GM12878 (cell line): ENCODE measurements around the gene FBXW9.

Experiments used
- CBX5 ChIP-seq: sonication (generic); IDR thresholded peaks from 2 replicates; pipeline ENCODE4 v1.6.1; 2016; ENCODE audit warnings: low read depth, moderate library complexity, mild to moderate bottlenecking, inconsistent platforms
- CEBPB ChIP-seq, 2 experiments: fragments of 150-350 bp in 1 of 2; IDR thresholded peaks; 2 replicates each; pipeline ENCODE4 v1.6.1; 2012 to 2014; ENCODE audit warnings: low read depth in 2 of 2, low read length in 2 of 2, borderline replicate concordance in 1 of 2, inconsistent platforms in 1 of 2
- CHD4 ChIP-seq: fragments of 200-600 bp; sonication (generic); IDR thresholded peaks from 2 replicates; pipeline ENCODE4 v1.6.1; 2016; ENCODE audit warnings: mild to moderate bottlenecking
- CREB1 ChIP-seq: IDR thresholded peaks from 2 replicates; pipeline ENCODE4 v1.6.1; 2012; ENCODE audit warnings: low read depth, mild to moderate bottlenecking, inconsistent platforms
- CTCF ChIP-seq, 3 experiments: IDR thresholded peaks in 2 of 3; conservative IDR thresholded peaks in 1 of 3; 2 replicates each; pipeline ENCODE4 v1.5.1; 2011; ENCODE audit warnings: low read depth in 3 of 3, low read length in 3 of 3, mild to moderate bottlenecking in 3 of 3, control low read depth in 2 of 3, moderate library complexity in 2 of 3, inconsistent platforms in 1 of 3, mixed read lengths in 1 of 3; ENCODE audit not compliant: control insufficient read depth in 2 of 3, insufficient read depth in 1 of 3; ENCODE audit errors: extremely low read depth in 1 of 3
- JUND ChIP-seq: IDR thresholded peaks from 2 replicates; pipeline ENCODE4 v1.6.1; 2012; ENCODE audit warnings: low read depth, mild to moderate bottlenecking, low read length, improper control_type of control experiment, moderate library complexity
- POLR2A ChIP-seq: IDR thresholded peaks from 2 replicates; pipeline ENCODE4 v1.6.1; 2011; ENCODE audit warnings: low read depth, mild to moderate bottlenecking, low read length
- POLR2AphosphoS2 ChIP-seq: IDR thresholded peaks from 2 replicates; pipeline ENCODE4 v1.6.1; 2011; ENCODE audit warnings: low read depth, mild to moderate bottlenecking, low read length, improper control_type of control experiment, moderate library complexity
- REST ChIP-seq: IDR thresholded peaks from 2 replicates; pipeline ENCODE4 v1.6.1; 2012; ENCODE audit warnings: mild to moderate bottlenecking, low read depth, low read length
- SREBF2 ChIP-seq: IDR thresholded peaks from 2 replicates; pipeline ENCODE4 v1.6.1; 2012; ENCODE audit warnings: mild to moderate bottlenecking, low read length
- SUZ12 ChIP-seq: fragments of 200-600 bp; sonication (generic); IDR thresholded peaks from one replicate; pipeline ENCODE4 v1.6.1; 2018; ENCODE audit warnings: antibody characterized with exemption, mild to moderate bottlenecking; ENCODE audit not compliant: unreplicated experiment
- ZZZ3 ChIP-seq: IDR thresholded peaks from 2 replicates; pipeline ENCODE4 v1.6.1; 2011; ENCODE audit warnings: low read depth; ENCODE audit not compliant: control insufficient read depth, insufficient read length
- TF ChIP-seq, protein P1 (sequence below): IDR thresholded peaks from 2 replicates; pipeline ENCODE4 v1.6.1; 2012; ENCODE audit warnings: low read depth, low read length, improper control_type of control experiment

DNA sequence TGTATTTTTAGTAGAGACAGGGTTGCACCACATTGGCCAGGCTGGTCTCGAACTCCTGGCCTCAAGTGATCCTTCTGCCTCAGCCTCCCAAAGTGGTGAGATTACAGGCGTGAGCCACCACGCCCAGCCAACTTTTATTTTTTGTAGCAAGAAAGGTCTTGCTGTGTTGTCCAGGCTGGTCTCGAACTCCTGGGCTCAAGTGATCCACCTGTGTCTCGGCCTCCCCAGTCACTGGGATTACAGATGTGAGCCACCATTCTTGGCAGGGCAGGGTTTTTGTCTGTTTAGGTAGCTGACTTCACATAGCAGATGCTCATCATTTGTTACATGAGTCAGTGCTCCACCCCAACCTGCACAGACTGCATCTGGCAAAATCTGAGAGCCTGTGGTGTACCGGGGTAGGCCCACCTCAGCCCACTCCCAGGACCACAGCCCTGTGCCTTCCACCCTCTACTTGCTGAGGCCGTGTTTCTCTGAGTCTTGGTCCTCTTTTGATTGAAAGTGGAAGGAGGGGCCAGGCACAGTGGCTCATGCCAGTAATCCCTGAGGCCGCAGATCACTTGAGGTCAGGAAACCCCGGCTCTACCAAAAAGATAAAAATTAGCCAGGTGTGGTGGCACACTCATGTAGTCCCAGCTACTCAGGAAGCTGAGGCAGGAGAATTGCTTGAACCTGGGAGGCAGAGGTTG lies 31.5 kb upstream of the FBXW9 start:
- TF ChIP-seq CHD4 (no peak), CBX5 (no peak), CTCF (IDR thresholded peaks at IDR 0.05 in 2 of 3, conservative IDR thresholded peaks at IDR 0.05 in 1 of 3; ENCODE audit: control insufficient read depth in 2 of 3, extremely low read depth in 1 of 3, insufficient read depth in 1 of 3, low read depth in 3 of 3, low read length in 3 of 3) (no peak), SREBF2 (no peak), POLR2AphosphoS2 (no peak), JUND (no peak), CREB1 (no peak), CEBPB (IDR thresholded peaks at IDR 0.05; ENCODE audit: borderline replicate concordance in 1 of 2, low read depth in 2 of 2, low read length in 2 of 2) (no peak), POLR2A (0 out of 2 replicates have a peak, but pooled peaks have one; percentile 28), ZZZ3 (no peak), REST (no peak), SUZ12 (no peak)
- TF ChIP-seq, protein P1, sequence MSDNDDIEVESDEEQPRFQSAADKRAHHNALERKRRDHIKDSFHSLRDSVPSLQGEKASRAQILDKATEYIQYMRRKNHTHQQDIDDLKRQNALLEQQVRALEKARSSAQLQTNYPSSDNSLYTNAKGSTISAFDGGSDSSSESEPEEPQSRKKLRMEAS: no peak
